ENCODE data around the gene ACSF2. TPM values are rescaled to one million over a fixed set of nuclear protein-coding genes. Genes with fewer than 3 reads are reported as not detected.

Gene ACSF2
- 11.0 and 40.3 TPM in 2 replicates for total RNA-seq

GRCh38 chr17:50425682-50426471, at the start of gene ACSF2:
Gene ACSF2, plus strand, starts transcription at chr17:50426218. Its CDS starts 44 bp downstream, at chr17:50426262.

GRCh38 chr17:50397111-50397918, 28.7 kb upstream of the ACSF2 start, which contains the start of gene LRRC59:
Gene LRRC59, minus strand, starts transcription at chr17:50397523. Its CDS starts 206 bp downstream, at chr17:50397317.

GRCh38 chr17:50468304-50469207, 42.5 kb downstream of the ACSF2 start, which contains the start of gene CHAD:
Gene CHAD, minus strand, starts transcription at chr17:50468880. Its CDS starts 67 bp downstream, at chr17:50468813.

GRCh38 chr17:50478391-50479381, 52.7 kb downstream of the ACSF2 start, which contains the start of gene RSAD1:
Gene RSAD1, plus strand, starts transcription at chr17:50478860. Its CDS starts 25 bp downstream, at chr17:50478885.

GRCh38 chr17:50507871-50508572, 82.0 kb downstream of the ACSF2 start, which contains the start of gene MYCBPAP:
Gene MYCBPAP, plus strand, starts transcription at chr17:50508439. Its CDS starts 236 bp downstream, at chr17:50508675.

Small RNAs within 50 kb of the gene (small RNA-seq; reads per million reads assigned to genes)
- gene RF00019 (ENCODE audit: low replicate concordance), result not detected

Other genes starting within 250 kb of the ACSF2 start
- gene COL1A1, start 224.6 kb upstream of the ACSF2 start, total RNA-seq, result 2,368 and 3,907 TPM in 2 replicates
- gene TMEM92, start 151.8 kb upstream of the ACSF2 start, total RNA-seq, result not detected in 2 replicates
- gene XYLT2, start 80.1 kb upstream of the ACSF2 start, total RNA-seq, result 54.9 and 112 TPM in 2 replicates
- gene MRPL27, start 53.0 kb upstream of the ACSF2 start, total RNA-seq, result 63.6 and 65.9 TPM in 2 replicates
- gene EME1, start 53.0 kb upstream of the ACSF2 start, total RNA-seq, result 0.66 and 12.0 TPM in 2 replicates
- 304 and 332 TPM in 2 replicates for gene LRRC59, start 28.7 kb upstream of the ACSF2 start, total RNA-seq
- not detected in 2 replicates for gene CHAD, start 42.7 kb downstream of the ACSF2 start, total RNA-seq
- 19.0 and 29.2 TPM in 2 replicates for gene RSAD1, start 52.6 kb downstream of the ACSF2 start, total RNA-seq
- 0.14 and 0.44 TPM in 2 replicates for gene MYCBPAP, start 82.2 kb downstream of the ACSF2 start, total RNA-seq
- gene EPN3, start 106.5 kb downstream of the ACSF2 start, total RNA-seq, result not detected in 2 replicates
- gene SPATA20, start 121.0 kb downstream of the ACSF2 start, total RNA-seq, result 87.2 and 99.6 TPM in 2 replicates
- gene CACNA1G, start 134.5 kb downstream of the ACSF2 start, total RNA-seq, result under 0.01 and 0.14 TPM in 2 replicates
- gene ABCC3, start 208.7 kb downstream of the ACSF2 start, total RNA-seq, result 31.1 and 85.8 TPM in 2 replicates

All from placental pericyte (primary cell).